ENCODE measurements around the gene BATF.

Gene BATF

DNA sequence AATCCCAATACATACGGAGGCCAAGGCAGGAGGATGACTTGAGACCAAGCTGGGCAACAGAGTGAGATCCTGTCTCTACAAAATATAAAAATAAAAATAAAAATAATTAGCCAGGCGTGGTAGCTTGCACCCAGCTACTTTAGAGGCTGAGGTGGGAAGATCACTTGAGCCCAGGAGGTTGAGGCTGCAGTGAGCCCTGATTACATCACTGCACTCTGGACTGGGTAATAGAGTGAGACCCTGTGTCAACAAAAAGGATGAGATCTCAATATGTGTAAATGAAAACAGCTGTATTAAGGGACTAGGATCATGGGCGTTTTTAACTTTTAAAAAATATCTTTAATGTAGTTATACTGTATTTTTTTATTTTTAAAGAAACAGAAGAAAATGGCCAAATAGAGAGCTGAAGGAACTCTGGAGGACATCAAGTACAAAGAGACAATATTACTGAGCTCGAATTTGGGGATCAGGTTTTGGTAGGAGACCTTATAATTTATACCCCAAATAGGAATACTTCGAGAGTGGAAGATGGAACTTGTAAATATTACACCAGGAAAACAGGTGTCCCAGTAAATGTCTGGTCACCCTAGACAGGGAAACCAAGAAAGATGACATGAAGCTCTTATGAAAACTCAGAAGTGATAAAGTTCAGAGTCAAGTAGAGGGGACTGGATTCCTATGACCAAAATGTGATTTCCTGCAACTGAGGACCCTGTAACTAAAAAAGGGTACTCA, 13.1 kb downstream of the BATF start:
- no peak for DNase-seq (ENCODE audit: low read depth)

DNA sequence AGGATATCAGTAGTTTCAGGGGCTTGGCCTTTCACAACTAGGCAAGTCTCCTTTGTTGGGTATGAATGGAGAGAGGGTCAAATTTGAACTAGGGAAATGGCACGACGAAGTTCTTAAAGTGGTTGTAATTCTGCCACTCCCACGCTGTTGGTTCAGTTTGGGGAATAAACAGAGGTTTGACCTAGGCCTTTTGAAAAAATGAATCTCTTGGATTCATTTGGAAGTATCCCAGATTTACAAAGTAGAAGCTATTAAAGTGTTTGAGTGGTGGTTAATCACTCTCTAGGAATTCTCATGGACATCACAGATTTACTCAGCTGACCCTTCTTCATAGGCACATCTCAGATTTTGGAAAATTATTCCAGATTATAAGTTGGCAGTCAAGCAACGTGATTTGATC, 14.8 kb downstream of the BATF start:
- no peak for DNase-seq (ENCODE audit: low read depth)

DNA sequence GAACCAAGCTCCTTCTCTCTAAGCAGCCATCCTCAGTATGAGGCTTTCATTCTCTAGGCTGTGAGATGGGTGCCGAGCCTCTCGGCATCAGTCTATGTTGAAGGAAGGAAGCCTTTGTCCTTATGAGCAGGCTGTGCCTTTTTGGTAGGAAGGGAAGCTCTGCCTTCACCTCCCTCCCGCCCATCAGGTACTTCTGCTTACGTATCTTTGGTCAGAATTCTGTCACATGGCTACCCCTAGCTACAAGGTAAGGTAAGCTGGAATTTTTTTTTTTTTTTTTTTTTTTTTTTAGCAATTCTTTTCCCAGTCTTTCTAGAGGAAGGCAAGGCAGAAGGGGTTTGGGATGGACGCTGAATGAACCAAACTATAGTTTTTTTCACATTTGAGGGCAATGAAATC, 16.9 kb downstream of the BATF start:
- DNase-seq (ENCODE audit: low read depth) = no peak

DNA sequence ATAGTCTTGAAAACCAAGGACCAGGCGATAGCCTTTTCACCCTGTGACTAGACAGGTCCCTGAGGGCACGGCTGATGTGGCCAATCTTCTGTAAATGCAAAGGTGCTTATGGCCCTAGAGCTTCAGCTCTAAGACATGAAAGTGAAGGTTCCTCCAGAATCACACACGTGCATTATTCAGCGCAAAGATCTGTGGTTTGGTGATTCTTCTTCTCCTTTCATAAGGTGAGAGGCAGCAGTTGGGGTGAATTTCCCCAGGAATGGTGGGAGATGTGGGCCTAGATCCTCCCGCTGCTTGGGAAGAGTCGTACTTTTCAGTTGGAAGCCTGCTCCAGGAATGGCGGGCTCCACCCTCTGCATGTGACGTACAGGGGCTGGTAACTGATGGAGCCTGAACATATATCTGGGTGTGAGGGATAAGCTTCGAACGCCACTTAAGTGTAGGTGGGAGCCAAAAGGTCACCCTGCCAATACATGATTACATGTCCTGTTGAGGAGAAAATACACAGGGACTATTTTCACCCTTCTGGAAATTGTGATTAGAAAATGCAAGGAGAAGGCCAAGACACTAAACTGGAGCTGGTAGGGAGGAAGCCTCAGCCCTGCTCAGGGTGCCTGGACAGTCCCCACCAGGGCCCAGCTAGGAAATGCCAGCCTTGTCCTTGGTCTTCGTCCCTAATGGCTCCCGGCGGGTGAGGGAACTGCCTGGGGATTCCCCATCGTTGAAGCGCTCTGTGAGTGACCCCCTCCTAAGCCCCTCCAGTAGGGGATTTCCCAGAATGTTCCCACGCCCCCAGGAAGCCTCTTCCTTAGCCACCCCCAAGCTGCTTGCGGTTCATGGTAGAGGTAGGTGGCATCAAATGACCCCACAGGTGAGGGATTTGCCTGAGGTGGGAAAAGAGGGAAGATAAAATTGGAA, 17.6 kb downstream of the BATF start:
- DNase-seq (ENCODE audit: low read depth) = no peak

DNA sequence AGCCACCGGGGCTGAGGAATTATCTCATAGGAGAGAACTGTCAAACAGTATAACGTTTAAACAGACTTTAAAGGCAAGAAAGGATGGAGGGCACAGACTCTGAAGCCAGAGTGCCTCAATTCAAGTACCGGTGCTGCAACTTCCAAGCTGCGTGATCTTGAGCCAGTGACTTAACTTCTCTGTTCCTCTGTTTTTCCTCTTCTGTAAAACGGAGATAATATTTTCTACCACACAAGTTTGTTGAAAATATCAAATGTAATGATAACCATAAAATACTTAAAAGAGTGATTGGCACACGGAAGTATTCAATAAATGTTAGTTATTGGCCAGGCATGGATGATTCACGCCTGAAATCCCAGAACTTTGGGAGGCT, 18.2 kb downstream of the BATF start:
- DNase-seq (ENCODE audit: low read depth) = no peak

DNA sequence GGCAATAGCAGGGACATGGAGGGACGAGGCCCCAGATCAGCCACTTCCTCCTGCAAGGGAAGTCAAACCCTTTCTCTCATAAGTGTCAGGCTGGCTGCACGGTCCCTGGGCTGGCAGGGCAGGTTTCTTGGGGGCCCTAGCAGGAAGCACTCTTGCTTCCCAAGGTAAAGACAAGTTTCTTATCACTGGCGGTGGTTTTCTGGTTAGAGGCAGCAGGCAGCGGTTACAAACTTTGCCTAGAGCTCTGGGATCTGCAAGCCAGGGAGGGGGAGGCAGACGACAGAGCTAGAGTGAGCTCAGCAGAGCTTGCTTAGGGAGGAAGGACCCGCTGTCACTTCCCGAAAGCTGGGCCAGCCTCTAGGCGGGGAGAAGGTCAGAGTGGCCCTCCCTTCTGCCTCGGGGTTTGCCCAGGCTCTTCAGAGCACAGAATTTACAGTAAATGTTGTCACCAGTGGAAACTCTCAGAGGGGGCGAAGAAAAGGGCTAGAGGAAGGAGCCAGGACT, 20.4 kb downstream of the BATF start:
- DNase-seq (ENCODE audit: low read depth) = peak; percentile 67

DNA sequence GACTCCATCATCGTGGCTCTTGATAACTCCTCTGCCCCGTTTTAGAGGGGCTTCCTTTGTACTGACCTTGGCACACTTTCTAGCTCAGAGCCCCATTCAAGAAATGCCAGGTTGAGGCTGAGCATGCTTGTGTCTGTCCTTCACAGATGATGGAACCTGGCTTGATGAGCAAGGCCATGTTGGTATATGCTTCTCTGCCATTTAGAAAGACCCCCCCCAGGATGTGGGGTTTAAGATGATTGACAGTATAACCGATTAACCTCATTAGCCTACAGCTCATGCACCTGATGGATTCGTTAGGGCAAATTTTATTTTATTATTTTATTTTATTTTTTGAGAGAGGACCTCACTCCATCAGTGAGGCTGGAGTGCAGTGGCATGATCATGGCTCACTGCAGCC, 21.0 kb downstream of the BATF start:
- DNase-seq (ENCODE audit: low read depth) = no peak

DNA sequence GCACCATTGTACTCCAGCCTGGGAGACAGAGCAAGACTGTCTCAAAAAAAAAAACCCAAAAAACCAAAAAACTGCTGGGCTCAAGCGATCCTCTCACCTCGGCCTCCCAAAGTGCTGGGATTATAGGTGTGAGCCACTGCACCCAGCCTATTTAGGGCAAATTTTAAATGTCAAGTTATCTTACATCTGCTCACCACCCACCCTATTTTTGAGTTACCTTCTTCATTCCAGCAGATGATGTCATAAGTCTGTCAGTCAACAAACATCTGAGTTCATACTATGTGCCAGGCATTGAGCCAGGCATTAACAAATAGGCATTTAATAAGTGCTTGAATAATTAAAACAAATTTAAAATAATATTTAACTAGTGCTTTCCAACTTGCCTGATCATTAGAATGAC, 21.5 kb downstream of the BATF start:
- DNase-seq (ENCODE audit: low read depth) = peak; percentile 62

DNA sequence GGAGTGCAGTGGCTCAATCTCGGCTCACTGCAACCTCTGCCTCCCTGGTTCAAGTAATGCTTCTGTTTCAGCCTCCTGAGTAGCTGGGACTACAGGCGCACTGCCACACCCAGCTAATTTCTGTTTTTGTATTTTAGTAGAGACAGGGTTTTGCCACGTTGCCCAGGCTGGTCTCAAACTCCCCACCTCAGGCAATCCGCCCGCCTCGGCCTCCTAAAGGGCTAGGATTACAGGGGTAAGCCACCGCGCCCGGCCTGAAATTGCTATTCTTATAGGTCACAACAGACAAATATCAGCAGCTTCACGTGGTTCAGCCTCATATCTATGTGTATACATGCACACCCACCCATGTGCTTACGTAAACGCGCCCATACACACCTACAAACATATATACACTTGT, 23.6 kb downstream of the BATF start:
- no peak for DNase-seq (ENCODE audit: low read depth)

DNA sequence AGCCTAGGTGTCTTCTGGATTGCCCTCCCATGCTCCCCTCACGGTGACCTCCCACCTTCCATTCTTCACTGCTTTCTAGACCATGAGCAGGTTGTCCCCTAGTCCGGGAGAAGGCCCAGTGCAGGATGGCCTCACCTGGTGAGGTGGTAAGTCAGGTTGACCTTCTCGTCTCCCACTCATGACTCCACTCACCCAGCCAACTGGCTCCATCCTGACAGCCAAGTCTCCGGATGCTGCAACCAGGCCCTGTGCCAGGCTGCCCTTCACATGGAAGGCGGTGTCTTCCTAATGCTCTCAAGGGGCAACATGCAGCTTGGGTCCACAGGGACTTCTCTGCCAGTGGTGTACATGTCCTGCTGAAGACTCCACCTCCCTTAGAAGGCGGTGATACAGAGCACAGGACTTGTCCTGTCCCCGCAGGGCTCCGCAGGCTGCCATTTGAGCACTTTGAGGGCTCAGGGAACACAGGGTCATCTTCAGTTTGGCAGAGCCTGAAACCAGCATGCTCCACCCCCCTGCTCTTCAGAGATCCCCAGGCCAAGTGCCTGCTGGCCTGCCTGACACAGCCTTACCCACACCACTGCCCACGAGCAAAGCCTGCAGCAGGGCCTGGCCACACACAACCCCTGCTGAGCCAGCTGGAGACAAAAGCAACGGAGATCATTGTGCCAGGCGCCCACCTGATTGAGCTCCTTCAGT, 25.4 kb downstream of the BATF start:
- DNase-seq (ENCODE audit: low read depth) = no peak

DNA sequence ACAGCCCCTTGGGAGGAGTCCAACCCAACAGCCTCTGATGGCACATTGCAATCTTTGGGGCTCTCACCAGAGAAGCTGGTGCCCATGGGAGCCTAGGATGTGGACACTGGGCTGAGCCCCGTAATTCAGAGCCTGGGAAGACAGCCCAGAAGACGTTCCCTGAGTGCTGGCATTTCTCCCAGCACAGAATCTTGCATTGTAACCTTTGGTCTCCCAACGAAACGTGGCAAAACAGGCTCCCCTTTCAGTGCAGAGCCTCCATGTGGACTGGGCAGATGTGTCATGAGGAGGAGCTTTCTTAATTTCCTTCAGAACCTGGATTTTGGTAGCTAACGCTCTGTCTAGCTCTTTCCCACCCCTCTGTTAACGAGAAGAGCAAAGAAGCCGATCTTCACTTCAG, 26.3 kb downstream of the BATF start:
- DNase-seq (ENCODE audit: low read depth) = peak; percentile 76

DNA sequence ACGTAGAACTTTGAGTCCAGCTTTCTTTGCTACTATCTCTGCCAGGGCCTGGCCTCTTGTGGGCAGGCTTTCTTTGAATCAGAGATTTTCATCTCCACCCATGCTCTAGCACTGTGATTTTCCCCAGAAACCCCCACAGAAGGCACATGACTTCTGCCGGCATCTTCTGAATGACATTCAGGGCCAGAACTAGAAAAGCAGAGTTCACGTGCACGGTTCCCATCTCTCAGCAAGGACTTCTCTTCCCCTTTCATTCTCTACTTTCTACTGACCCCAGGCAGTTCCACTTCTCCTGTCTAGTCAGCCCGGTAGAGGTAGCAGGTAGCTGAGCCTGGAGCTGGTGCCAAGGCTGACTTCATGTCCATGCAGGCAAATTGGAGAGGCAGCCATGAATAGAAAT, 26.9 kb downstream of the BATF start:
- DNase-seq (ENCODE audit: low read depth) = no peak

DNA sequence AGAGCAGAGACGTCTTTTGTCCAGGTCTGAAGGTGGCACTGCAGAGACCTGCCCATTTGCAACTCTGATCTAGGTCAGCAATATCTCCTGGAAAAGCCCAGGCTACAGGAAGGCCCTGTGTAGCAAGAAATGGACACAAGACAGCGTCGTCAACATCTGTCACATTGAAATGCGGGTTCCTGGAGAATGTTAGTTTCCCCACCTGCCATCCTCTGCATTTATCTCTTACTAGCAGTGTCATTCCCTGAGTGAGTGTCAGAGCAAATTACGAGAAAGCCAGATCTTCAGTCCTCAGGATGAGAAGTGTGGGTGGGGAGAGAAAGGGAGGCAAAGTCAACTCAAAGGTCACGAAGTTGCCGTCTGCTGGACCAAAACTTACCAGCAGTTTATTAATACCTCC, 28.8 kb downstream of the BATF start:
- DNase-seq (ENCODE audit: low read depth) = no peak

DNA sequence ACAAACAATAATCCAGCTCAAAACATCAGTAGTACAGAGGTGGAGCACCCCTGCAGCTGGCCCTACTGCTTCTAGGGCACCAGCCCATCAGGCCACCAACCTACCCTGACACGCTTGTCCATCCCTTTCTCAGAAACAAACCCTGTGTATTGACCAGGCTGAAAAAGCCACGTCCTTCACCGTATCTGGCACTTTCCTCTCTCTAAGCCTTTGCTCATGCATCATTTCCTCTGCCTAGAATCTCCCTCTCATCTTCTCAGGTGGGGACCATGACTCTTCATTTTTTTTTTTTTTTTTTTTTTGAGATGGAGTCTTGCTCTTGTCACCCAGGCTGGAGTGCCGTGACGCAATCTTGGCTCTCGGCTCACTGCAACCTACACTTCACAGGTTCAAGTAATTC, 30.9 kb downstream of the BATF start:
- no peak for DNase-seq (ENCODE audit: low read depth)

DNA sequence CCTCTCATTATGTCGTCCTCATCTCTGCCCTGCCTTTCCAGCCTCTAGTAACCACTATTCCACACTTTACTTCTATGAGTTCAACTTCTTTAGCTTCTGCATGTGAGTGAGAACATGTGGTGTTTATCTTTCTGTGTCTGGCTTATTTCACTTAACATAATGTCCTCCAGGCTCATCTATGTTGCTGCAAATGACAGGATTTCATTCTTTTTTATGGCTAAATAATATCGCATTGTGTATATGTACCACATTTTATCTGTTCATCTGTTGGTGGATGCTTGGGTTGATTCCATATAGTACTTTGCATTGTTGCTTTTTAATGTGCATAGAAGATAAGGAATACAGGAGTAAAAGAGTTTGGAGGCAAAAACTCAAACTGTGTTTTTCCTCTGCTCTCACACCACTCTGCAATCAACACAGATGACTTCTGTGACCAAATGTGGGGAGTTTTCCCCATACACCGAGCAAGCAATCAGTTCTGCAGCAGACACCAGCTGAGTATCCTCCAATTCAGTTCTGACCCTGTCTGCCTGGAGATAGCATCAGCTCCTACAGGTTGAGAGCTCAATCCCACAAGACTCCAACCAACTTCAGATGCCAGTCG, 31.6 kb downstream of the BATF start:
- no peak for DNase-seq (ENCODE audit: low read depth)

DNA sequence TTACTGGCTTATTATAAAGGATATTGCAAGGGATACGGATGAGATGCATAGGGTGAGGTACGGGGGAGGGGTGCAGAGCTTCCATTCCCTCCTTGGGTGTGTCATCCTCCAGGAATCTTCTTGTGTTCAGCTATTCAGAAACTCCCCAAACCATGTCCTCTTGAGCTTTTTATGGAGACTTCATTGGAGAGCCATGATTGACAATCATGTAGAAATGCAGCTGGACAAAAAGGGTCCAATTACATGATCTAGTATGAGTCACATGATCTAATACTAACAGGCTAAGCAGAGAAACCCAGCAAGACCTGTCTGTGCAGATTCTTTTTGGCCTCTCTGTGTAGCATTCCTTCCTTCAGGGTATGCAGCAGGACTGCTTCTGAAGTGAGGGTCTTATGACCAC, 32.2 kb downstream of the BATF start:
- DNase-seq (ENCODE audit: low read depth) = peak; percentile 45

DNA sequence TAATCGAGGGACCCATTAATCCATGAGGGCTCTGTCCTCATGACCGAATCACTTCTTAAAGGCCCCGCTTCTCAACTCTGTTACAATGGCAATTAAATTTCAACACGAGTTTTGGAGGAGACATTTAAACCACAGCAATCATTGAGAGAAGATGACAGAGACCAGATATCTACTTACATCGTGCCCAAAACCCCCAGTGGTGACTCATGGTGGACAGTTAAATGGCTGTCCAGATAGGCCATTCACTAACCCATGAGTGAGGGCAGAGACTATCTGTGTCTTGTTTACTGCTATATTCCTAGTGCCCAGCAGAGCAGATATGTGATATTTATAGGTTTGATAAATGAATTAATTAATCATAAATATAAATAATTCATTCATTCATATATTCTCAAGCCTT, 36.2 kb downstream of the BATF start:
- no peak for DNase-seq (ENCODE audit: low read depth)

DNA sequence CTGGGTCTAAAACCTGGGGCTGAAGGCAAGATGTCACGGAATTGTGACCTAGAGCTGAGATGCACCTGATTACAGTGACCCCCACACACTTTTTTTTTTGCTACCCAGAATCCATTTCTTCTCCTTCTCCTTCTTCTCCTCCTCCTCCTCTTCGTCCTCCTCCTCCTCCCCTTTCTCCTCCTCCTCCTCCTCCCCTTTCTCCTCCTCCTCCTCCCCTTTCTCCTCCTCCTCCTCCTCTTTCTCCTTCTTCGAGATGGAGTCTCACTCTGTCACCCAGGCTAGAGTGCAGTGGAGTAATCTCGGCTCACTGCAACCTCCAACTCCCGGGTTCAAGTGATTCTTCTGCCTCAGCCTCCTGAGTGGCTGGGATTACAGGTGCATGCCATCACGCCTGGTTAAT, 36.8 kb downstream of the BATF start:
- DNase-seq (ENCODE audit: low read depth) = no peak

DNA sequence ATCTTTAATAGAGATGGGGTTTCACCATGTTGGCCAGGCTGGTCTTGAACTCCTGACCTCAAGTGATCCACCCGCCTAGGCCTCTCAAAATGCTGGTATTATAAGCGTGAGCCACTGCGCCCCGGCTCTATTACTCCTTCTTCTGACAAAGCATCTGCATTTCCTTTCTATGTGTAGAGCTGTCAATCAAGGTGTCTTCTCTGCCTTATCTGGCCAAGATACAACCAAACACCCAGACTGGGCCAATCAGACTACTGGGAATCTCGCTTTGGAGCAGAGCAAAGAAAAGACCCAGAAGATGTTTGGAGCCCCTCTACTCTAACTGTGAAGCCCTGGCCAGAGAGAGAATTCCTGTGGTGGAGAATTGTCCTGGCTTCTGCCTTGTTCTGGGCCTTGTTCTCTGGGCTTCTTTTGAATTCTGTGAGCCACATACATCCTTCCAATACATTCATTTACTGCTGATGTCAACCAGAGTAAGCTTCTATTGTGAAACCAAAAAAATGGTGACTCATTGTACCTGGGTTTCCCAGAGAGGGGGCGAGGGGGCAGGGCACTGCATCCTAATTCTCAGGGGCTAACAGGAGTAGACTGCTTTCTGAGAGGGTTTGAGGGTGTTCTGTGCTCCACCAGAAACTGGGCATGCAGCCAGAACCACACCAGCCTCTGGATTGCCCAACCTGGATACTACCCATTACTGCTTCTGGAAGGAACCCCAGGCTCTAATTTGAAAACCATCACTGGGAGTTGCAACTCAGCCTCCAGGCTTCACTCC, 37.4 kb downstream of the BATF start:
- peak; percentile 65 for DNase-seq (ENCODE audit: low read depth)

DNA sequence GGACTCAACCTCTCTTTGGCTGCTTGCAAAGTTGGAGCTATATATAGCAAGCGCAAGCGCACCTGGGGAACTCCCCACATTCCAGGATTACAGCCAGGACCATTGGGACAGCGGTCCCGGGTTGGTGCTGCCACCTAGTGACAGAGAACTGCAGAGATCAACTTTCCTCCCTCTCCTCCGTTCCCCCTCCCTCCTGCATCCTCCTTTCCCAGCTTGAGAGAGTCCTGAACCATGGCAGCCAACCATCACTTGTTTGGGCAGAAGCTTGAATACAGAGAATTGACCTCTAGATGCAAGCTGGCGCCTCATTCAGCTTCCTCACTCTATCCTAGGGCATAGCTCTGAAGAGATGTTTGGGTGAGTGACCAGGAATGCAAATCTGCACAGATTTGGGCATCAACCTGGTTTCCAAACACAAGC, 38.8 kb downstream of the BATF start:
- DNase-seq (ENCODE audit: low read depth) = peak; percentile 77

DNA sequence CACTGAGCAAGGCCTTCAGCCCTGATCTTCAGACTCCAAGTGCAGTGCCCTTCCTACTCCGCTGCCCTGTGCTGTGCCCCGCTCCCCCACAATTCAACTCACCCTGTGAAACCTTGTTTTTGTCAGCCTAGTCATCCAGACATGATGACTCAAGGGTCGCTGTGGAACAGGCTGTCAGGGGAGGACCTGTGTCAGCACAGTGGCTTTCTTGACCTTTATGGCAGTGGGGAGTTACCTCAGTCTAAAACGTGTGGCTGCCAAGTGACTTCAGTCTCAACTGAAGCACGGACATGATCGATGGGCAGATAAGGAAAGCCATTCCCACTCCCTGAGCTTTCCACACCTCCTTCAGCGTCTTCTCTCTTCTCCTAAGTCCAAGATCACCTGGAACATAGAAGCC, 39.8 kb downstream of the BATF start:
- no peak for DNase-seq (ENCODE audit: low read depth)

DNA sequence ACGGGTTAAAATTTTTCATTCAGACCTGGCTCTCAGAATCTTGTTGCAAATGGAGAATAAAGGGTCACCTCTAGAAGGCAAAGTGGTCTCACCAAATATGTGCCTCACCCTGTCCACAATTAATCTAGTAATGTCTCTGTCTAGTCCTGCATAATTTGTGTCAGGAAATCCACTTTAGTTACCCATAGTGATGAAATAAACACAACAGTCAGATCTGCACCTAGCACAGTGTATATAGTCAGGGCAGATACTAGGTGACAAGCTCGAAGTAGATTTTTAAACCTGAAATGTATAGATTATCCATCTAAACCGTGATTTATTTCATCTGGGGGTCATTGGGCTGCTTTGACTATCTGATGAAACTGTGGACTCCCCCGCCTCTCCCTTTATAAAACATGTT, 40.2 kb downstream of the BATF start:
- no peak for DNase-seq (ENCODE audit: low read depth)
